Suprapubic skin (tissue), 4 donors: Measurements from ENCODE around the gene ZSWIM6. TPM values are rescaled to one million over a fixed set of nuclear protein-coding genes. Genes with fewer than 3 reads are reported as not detected.

Experiments
- DNase-seq, 2 donors: peaks; one replicate each; pipeline ENCODE4 v3.0.0-alpha.2; 2019; ENCODE audit warnings: low spot score in 2 of 2
- H3K27ac ChIP-seq: fragments of 200-600 bp; sonication (generic); one replicate; pipeline ENCODE4 v1.5.1; 2019
- H3K27me3 ChIP-seq: fragments of 200-600 bp; sonication (generic); one replicate; pipeline ENCODE4 v1.5.1; 2019
- H3K36me3 ChIP-seq: fragments of 200-600 bp; sonication (generic); one replicate; pipeline ENCODE4 v1.5.1; 2019
- H3K4me1 ChIP-seq: fragments of 200-600 bp; sonication (generic); one replicate; pipeline ENCODE4 v1.5.1; 2019
- H3K4me3 ChIP-seq: fragments of 200-600 bp; sonication (generic); one replicate; pipeline ENCODE4 v1.5.1; 2019; ENCODE audit warnings: mild to moderate bottlenecking
- H3K9me3 ChIP-seq: fragments of 200-600 bp; sonication (generic); one replicate; pipeline ENCODE4 v1.5.1; 2019
- CTCF ChIP-seq, 2 donors: fragments of 200-600 bp in 1 of 2; fragments of 450-650 bp in 1 of 2; sonication (generic) in 1 of 2; IDR thresholded peaks; one replicate each; pipeline ENCODE4 v1.5.1; 2016 to 2019; ENCODE audit warnings: antibody characterized with exemption in 2 of 2, mild to moderate bottlenecking in 1 of 2, moderate library complexity in 1 of 2
- EP300 ChIP-seq: sonication (generic); formaldehyde crosslinking; IDR thresholded peaks from one replicate; pipeline ENCODE4 v1.6.1; 2017; ENCODE audit warnings: antibody characterized with exemption
- POLR2A ChIP-seq, 2 donors: fragments of 450-650 bp; IDR thresholded peaks; one replicate each; pipeline ENCODE4 v1.6.1; 2017; ENCODE audit warnings: antibody characterized with exemption in 2 of 2, mild to moderate bottlenecking in 2 of 2, moderate library complexity in 2 of 2
- POLR2AphosphoS5 ChIP-seq, 3 donors: sonication (generic); formaldehyde crosslinking; IDR thresholded peaks; one replicate each; pipeline ENCODE4 v1.6.1; 2017; ENCODE audit warnings: antibody characterized with exemption in 3 of 3
- WGBS: methylation state at CpG from one replicate; pipeline ENCODE4 v1.1.5; 2018; 5-methylcytosine and 5-hydroxymethylcytosine counted together
- total RNA-seq, 4 donors: library from RNA; depleted of rRNA; stranded (reverse); fragments of >200 nt; gene quantifications; one replicate each; pipeline ENCODE4 v1.1.0, GENCODE V29; 2016

The ZSWIM6 gene
- total RNA-seq, 4 donors from 2014 or later = 7.3 to 12.2 (median 8.2) TPM

GRCh38 chr5:61347080-61347479 lies 15.0 kb downstream of the ZSWIM6 start:
- H3K4me1 ChIP-seq = peaks cover 13% of the 10 kb centered on the region
- H3K36me3 ChIP-seq = no peaks in the 10 kb centered on the region
- no peak overlapping the region for H3K4me3 ChIP-seq
- no peak overlapping the region for H3K27ac ChIP-seq
- no peak for TF ChIP-seq CTCF (IDR thresholded peaks at IDR 0.05)
- TF ChIP-seq POLR2AphosphoS5 (IDR thresholded peaks at IDR 0.05) = peak in 2 of 3 donors; percentile 15 to 57
- TF ChIP-seq POLR2A (IDR thresholded peaks at IDR 0.05) = no peak
- no peak for TF ChIP-seq EP300
- H3K9me3 ChIP-seq = no peaks in the 10 kb centered on the region
- 90% methylated on average over 3 of the region's 3 CpGs for WGBS
- no peak for DNase-seq
- no peaks in the 10 kb centered on the region for H3K27me3 ChIP-seq

- Histone ChIP-seq H3K4me3 (no peak overlapping the region), H3K9me3 (no peaks in the 10 kb centered on the region), H3K4me1 (peaks cover 19% of the 10 kb centered on the region), H3K27ac (no peak overlapping the region), H3K36me3 (no peaks in the 10 kb centered on the region), H3K27me3 (no peaks in the 10 kb centered on the region)
- 50% methylated on average over 2 of the region's 2 CpGs for WGBS
- TF ChIP-seq POLR2A (IDR thresholded peaks at IDR 0.05) (no peak), EP300 (no peak), POLR2AphosphoS5 (IDR thresholded peaks at IDR 0.05) (no peak), CTCF (IDR thresholded peaks at IDR 0.05) (no peak)
- DNase-seq = no peak
These were observed 16.4 kb downstream of the ZSWIM6 start for GRCh38 chr5:61348447-61348846.

- Histone ChIP-seq H3K27ac (no peak overlapping the region), H3K27me3 (no peaks in the 10 kb centered on the region), H3K36me3 (no peaks in the 10 kb centered on the region), H3K9me3 (no peaks in the 10 kb centered on the region), H3K4me1 (peaks cover 14% of the 10 kb centered on the region), H3K4me3 (no peak overlapping the region)
- TF ChIP-seq EP300 (no peak), POLR2AphosphoS5 (IDR thresholded peaks at IDR 0.05) (no peak), POLR2A (IDR thresholded peaks at IDR 0.05) (no peak), CTCF (IDR thresholded peaks at IDR 0.05) (no peak)
- DNase-seq = no peak
These were observed 17.9 kb downstream of the ZSWIM6 start for GRCh38 chr5:61349935-61350334.

GRCh38 chr5:61350535-61350934 lies 18.5 kb downstream of the ZSWIM6 start:
- Histone ChIP-seq H3K27ac (no peak overlapping the region), H3K27me3 (no peaks in the 10 kb centered on the region), H3K4me3 (no peak overlapping the region), H3K36me3 (no peaks in the 10 kb centered on the region), H3K4me1 (peaks cover 14% of the 10 kb centered on the region), H3K9me3 (no peaks in the 10 kb centered on the region)
- TF ChIP-seq EP300 (no peak), POLR2A (IDR thresholded peaks at IDR 0.05) (no peak), CTCF (IDR thresholded peaks at IDR 0.05) (no peak), POLR2AphosphoS5 (IDR thresholded peaks at IDR 0.05) (no peak)
- 77% methylated on average over 4 of the region's 4 CpGs for WGBS
- no peak for DNase-seq

- H3K4me1 ChIP-seq = peaks cover 10% of the 10 kb centered on the region
- H3K27ac ChIP-seq = no peak overlapping the region
- no peak overlapping the region for H3K4me3 ChIP-seq
- WGBS = 96% methylated on average over 2 of the region's 2 CpGs
- no peaks in the 10 kb centered on the region for H3K36me3 ChIP-seq
- DNase-seq = no peak
- H3K9me3 ChIP-seq = no peaks in the 10 kb centered on the region
- no peaks in the 10 kb centered on the region for H3K27me3 ChIP-seq
- TF ChIP-seq POLR2AphosphoS5 (IDR thresholded peaks at IDR 0.05) (no peak), EP300 (no peak), CTCF (IDR thresholded peaks at IDR 0.05) (no peak), POLR2A (IDR thresholded peaks at IDR 0.05) (no peak)
These were observed 19.7 kb downstream of the ZSWIM6 start for GRCh38 chr5:61351733-61352132.
